ENCODE data around the gene CEP68. TPM values are rescaled to one million over a fixed set of nuclear protein-coding genes. Genes with fewer than 3 reads are reported as not detected.

CEP68 gene
- total RNA-seq, 1 experiment from 2014 or later: 11.2 TPM

- Histone ChIP-seq H3K27ac (ENCODE audit: low read depth, low read length) (no peak overlapping the region), H3K4me1 (ENCODE audit: control insufficient read depth in 1 of 2, insufficient read depth in 2 of 2, low read length in 2 of 2) (peaks cover 8 to 21% of the 10 kb centered on the region in 2 experiments; a peak in 3 of 4 replicates), H3K9me2 (ENCODE audit: insufficient read depth) (no peaks in the 10 kb centered on the region), H3K36me3 (ENCODE audit: control insufficient read depth in 1 of 2, insufficient read depth in 2 of 2, low read length in 2 of 2) (no peaks in the 10 kb centered on the region), H3K9me3 (ENCODE audit: control insufficient read depth in 1 of 2, insufficient read depth in 1 of 2, low read depth in 1 of 2, low read length in 2 of 2) (no peaks in the 10 kb centered on the region), H4K20me1 (ENCODE audit: insufficient read depth) (no peaks in the 10 kb centered on the region), H2AFZ (ENCODE audit: low read depth, low read length, poor library complexity, severe bottlenecking) (no peak overlapping the region), H3K4me2 (ENCODE audit: low read length) (no peak overlapping the region), H3K9ac (ENCODE audit: low read length) (no peak overlapping the region), H3K79me2 (ENCODE audit: insufficient read depth, low read length) (peaks cover 13% of the 10 kb centered on the region; the same call in 1 of the 2 replicates), H3K4me3 (replicated peaks in 1 of 2; ENCODE audit: low read depth in 1 of 2, low read length in 2 of 2) (no peak overlapping the region), H3K27me3 (ENCODE audit: insufficient read depth, low read length) (no peaks in the 10 kb centered on the region)
- TF ChIP-seq ZNF274 (IDR thresholded peaks at IDR 0.05; ENCODE audit: low read depth, low read length): no peak
- TF ChIP-seq ZFX (IDR thresholded peaks at IDR 0.05): no peak
- no peak for TF ChIP-seq ATF3 (IDR thresholded peaks at IDR 0.05)
- TF ChIP-seq POLR2AphosphoS5 (IDR thresholded peaks at IDR 0.05; ENCODE audit: low read depth, low read length): no peak
- TF ChIP-seq SIN3A (IDR thresholded peaks at IDR 0.05; ENCODE audit: low read depth): no peak
- intact Hi-C loops (cut with micrococcal nuclease): loop anchor here (10.0 kb wide), 1 partner anchor 382 kb away; the partner anchor contains the start of gene SPRED2
- POLR2A ChIA-PET: no interaction called here
- RAD21 ChIA-PET (ENCODE audit: low non-redundant PET in 1 of 2, low total read pairs in 2 of 2, uncharacterized antibody in 2 of 2, unreplicated experiment in 2 of 2): no interaction called here
- BruUV-seq (replicated peaks): no TSS peak
- no peak for DNase-seq (ENCODE audit: low read depth, low spot score)
- CTCF ChIA-PET: interaction anchor here (2.1 kb wide), 1 partner anchor 12 kb away, joined by 5 read pairs; no protein-coding TSS in a partner anchor
- no peak for ATAC-seq
These were observed 3.0 kb upstream of the CEP68 start for GRCh38 chr2:65053199-65053598.

GRCh38 chr2:65054749-65055421 is 1.3 kb upstream of the CEP68 start:
- DNase-seq (ENCODE audit: low read depth, low spot score) (no peak), ATAC-seq (no peak)
- H3K4me1 ChIP-seq (ENCODE audit: control insufficient read depth in 1 of 2, insufficient read depth in 2 of 2, low read length in 2 of 2): peaks cover 6 to 21% of the 10 kb centered on the region in 2 experiments; a peak in 3 of 4 replicates
- CTCF ChIA-PET: interaction anchor here (2.1 kb wide), 1 partner anchor 10 kb away, joined by 5 read pairs; no protein-coding TSS in a partner anchor
- H2AFZ ChIP-seq (ENCODE audit: low read depth, low read length, poor library complexity, severe bottlenecking): no peak overlapping the region
- no peaks in the 10 kb centered on the region for H3K27me3 ChIP-seq (ENCODE audit: insufficient read depth, low read length)
- H3K9ac ChIP-seq (ENCODE audit: low read length): no peak overlapping the region
- peak overlapping the region in 1 of 2 experiments; percentile 67; a peak in 2 of 4 replicates for H3K4me3 ChIP-seq (replicated peaks in 1 of 2; ENCODE audit: low read depth in 1 of 2, low read length in 2 of 2)
- no peaks in the 10 kb centered on the region for H4K20me1 ChIP-seq (ENCODE audit: insufficient read depth)
- RAD21 ChIA-PET (ENCODE audit: low non-redundant PET in 1 of 2, low total read pairs in 2 of 2, uncharacterized antibody in 2 of 2, unreplicated experiment in 2 of 2): interaction anchor here in 1 of 2 experiments (1.4 kb wide), 1 partner anchor 137 kb away, joined by 3 read pairs; no protein-coding TSS in a partner anchor
- H3K79me2 ChIP-seq (ENCODE audit: insufficient read depth, low read length): peaks cover 24% of the 10 kb centered on the region; the same call in 1 of the 2 replicates
- no peak overlapping the region for H3K27ac ChIP-seq (ENCODE audit: low read depth, low read length)
- BruUV-seq (replicated peaks): TSS peak; percentile 59
- POLR2A ChIA-PET: interaction anchor here (1.4 to 1.9 kb wide), 2 partner anchors 8 to 76 kb away, joined by 5 to 9 read pairs; partner anchors contain the start of gene RAB1A
- no peaks in the 10 kb centered on the region for H3K36me3 ChIP-seq (ENCODE audit: control insufficient read depth in 1 of 2, insufficient read depth in 2 of 2, low read length in 2 of 2)
- H3K9me2 ChIP-seq (ENCODE audit: insufficient read depth): no peaks in the 10 kb centered on the region
- peak overlapping the region; percentile 98 for H3K4me2 ChIP-seq (ENCODE audit: low read length)
- H3K9me3 ChIP-seq (ENCODE audit: control insufficient read depth in 1 of 2, insufficient read depth in 1 of 2, low read depth in 1 of 2, low read length in 2 of 2): no peaks in the 10 kb centered on the region
- intact Hi-C loops (cut with micrococcal nuclease): loop anchor here (5.0 to 10.0 kb wide), 2 partner anchors 138 to 380 kb away; partner anchors contain the start of gene SPRED2
- no peak for TF ChIP-seq TCF7L2 (IDR thresholded peaks at IDR 0.05; ENCODE audit: borderline replicate concordance, extremely low read depth, insufficient read depth, insufficient read length)
- TF ChIP-seq SP1 (IDR thresholded peaks at IDR 0.05; ENCODE audit: low read depth): no peak
- TF ChIP-seq ZFX (IDR thresholded peaks at IDR 0.05): no peak
- TF ChIP-seq ZBTB33 (IDR thresholded peaks at IDR 0.05; ENCODE audit: extremely low read depth, insufficient replicate concordance, low read length): no peak
- no peak for TF ChIP-seq POLR2A (IDR thresholded peaks at IDR 0.05; ENCODE audit: borderline replicate concordance, extremely low read depth, insufficient read depth, insufficient read length)
- TF ChIP-seq SIN3A (IDR thresholded peaks at IDR 0.05; ENCODE audit: low read depth): no peak
- TF ChIP-seq EGR1 (IDR thresholded peaks at IDR 0.05; ENCODE audit: low read depth): no peak
- TF ChIP-seq CEBPB (IDR thresholded peaks at IDR 0.05; ENCODE audit: low read depth): no peak
- TF ChIP-seq EZH2 (IDR thresholded peaks at IDR 0.05): no peak
- TF ChIP-seq ELF1 (IDR thresholded peaks at IDR 0.05; ENCODE audit: borderline replicate concordance, low read depth): no peak
- TF ChIP-seq ZNF274 (IDR thresholded peaks at IDR 0.05; ENCODE audit: low read depth, low read length): no peak
- TF ChIP-seq EZH2phosphoT487 (IDR thresholded peaks at IDR 0.05; ENCODE audit: borderline replicate concordance): no peak
- TF ChIP-seq YY1 (IDR thresholded peaks at IDR 0.05; ENCODE audit: extremely low read depth, insufficient replicate concordance, low read depth, low read length): no peak
- no peak for TF ChIP-seq SRF (IDR thresholded peaks at IDR 0.05; ENCODE audit: low read depth)
- TF ChIP-seq RAD21 (IDR thresholded peaks at IDR 0.05; ENCODE audit: low read depth): no peak
